ENCODE measurements around the gene RIN2.

Gene RIN2

DNA sequence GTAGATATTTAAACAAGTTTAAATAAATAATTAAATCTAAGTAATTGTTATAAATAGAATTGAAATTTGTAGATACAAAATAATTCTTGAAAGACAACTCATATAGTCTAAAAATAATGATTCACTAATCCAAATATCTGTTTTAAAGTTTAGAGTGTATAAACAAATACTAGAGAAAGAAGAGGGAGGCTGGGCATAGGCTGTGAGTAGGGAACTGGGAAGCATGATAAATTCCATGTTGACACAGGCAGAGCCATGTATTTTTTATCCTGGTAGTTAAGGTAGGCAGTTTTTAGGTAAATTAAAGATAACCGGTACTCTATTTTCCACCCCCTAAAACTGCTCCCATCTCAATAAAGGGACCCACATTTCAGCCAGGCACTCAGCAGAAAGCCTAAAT lies 11.7 kb upstream of the RIN2 start:
- no peaks in the 10 kb centered on the region for H3K9me2 ChIP-seq (replicated peaks; ENCODE audit: insufficient read depth, low read length)
- peaks cover 10% of the 10 kb centered on the region; the same call in 1 of the 2 replicates for H3K9me3 ChIP-seq (ENCODE audit: insufficient read depth, low read length)
- H3K4me2 ChIP-seq (ENCODE audit: low read depth, low read length, poor library complexity, severe bottlenecking), result no peak overlapping the region

DNA sequence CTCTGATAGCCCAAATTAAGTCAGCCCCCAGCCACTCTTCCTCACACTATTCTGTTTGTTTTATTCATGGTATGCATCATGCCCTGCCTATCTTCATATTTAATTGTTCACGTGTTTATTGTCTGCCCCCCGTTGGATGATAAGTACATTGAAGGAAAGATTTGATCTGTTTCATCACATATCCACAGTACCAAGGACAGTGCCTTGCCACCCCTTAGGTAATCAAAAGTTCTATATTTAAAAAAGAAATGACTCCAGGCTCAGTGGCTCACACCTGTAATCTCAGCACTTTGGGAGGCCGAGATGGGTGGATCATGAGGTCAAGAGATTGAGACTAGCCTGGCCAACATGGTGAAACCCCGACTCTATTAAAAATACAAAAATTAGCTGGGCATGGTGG lies 10.2 kb upstream of the RIN2 start:
- no peaks in the 10 kb centered on the region for H3K79me2 ChIP-seq (ENCODE audit: insufficient read depth, low read length)
- H3K9me2 ChIP-seq (replicated peaks; ENCODE audit: insufficient read depth, low read length), result no peaks in the 10 kb centered on the region
- H3K27ac ChIP-seq (ENCODE audit: low read depth, low read length), result no peak overlapping the region
- peaks cover 10% of the 10 kb centered on the region; the same call in 1 of the 2 replicates for H3K9me3 ChIP-seq (ENCODE audit: insufficient read depth, low read length)
- H3K9ac ChIP-seq (ENCODE audit: low read length), result no peak overlapping the region
- TF ChIP-seq EZH2phosphoT487 (conservative IDR thresholded peaks at IDR 0.05; ENCODE audit: low read length), result no peak
- TF ChIP-seq, protein P1, sequence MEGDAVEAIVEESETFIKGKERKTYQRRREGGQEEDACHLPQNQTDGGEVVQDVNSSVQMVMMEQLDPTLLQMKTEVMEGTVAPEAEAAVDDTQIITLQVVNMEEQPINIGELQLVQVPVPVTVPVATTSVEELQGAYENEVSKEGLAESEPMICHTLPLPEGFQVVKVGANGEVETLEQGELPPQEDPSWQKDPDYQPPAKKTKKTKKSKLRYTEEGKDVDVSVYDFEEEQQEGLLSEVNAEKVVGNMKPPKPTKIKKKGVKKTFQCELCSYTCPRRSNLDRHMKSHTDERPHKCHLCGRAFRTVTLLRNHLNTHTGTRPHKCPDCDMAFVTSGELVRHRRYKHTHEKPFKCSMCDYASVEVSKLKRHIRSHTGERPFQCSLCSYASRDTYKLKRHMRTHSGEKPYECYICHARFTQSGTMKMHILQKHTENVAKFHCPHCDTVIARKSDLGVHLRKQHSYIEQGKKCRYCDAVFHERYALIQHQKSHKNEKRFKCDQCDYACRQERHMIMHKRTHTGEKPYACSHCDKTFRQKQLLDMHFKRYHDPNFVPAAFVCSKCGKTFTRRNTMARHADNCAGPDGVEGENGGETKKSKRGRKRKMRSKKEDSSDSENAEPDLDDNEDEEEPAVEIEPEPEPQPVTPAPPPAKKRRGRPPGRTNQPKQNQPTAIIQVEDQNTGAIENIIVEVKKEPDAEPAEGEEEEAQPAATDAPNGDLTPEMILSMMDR (IDR thresholded peaks at IDR 0.05; ENCODE audit: insufficient read depth, low read length, poor library complexity, severe bottlenecking), result no peak
- no peaks in the 10 kb centered on the region; the same call in 1 of the 2 replicates for H3K27me3 ChIP-seq (ENCODE audit: low read length)
- H2AFZ ChIP-seq (ENCODE audit: low read depth, low read length, severe bottlenecking), result no peak overlapping the region
- H3K4me3 ChIP-seq (ENCODE audit: insufficient read depth, low read length, poor library complexity, severe bottlenecking), result no peak overlapping the region
- H4K20me1 ChIP-seq (ENCODE audit: low read depth, low read length), result no peaks in the 10 kb centered on the region
- no peaks in the 10 kb centered on the region for H3F3A ChIP-seq (ENCODE audit: insufficient read depth)
- no peak overlapping the region for H3K4me2 ChIP-seq (ENCODE audit: low read depth, low read length, poor library complexity, severe bottlenecking)
- no peaks in the 10 kb centered on the region for H3K36me3 ChIP-seq (ENCODE audit: low read length)

More for the DNA sequence above, 11.7 kb upstream of the RIN2 start:
- H3K4me3 ChIP-seq (ENCODE audit: insufficient read depth, low read length, poor library complexity, severe bottlenecking), result no peak overlapping the region
- no peaks in the 10 kb centered on the region for H3K79me2 ChIP-seq (ENCODE audit: insufficient read depth, low read length)
- H3K36me3 ChIP-seq (ENCODE audit: low read length), result no peaks in the 10 kb centered on the region
- no peaks in the 10 kb centered on the region; the same call in 1 of the 2 replicates for H3K27me3 ChIP-seq (ENCODE audit: low read length)
- no peak overlapping the region for H3K9ac ChIP-seq (ENCODE audit: low read length)
- H2AFZ ChIP-seq (ENCODE audit: low read depth, low read length, severe bottlenecking), result no peak overlapping the region
- no peak overlapping the region for H3K27ac ChIP-seq (ENCODE audit: low read depth, low read length)
- no peaks in the 10 kb centered on the region for H4K20me1 ChIP-seq (ENCODE audit: low read depth, low read length)
- H3F3A ChIP-seq (ENCODE audit: insufficient read depth), result no peaks in the 10 kb centered on the region
- TF ChIP-seq, protein P1 (IDR thresholded peaks at IDR 0.05; ENCODE audit: insufficient read depth, low read length, poor library complexity, severe bottlenecking), result no peak
- TF ChIP-seq EZH2phosphoT487 (conservative IDR thresholded peaks at IDR 0.05; ENCODE audit: low read length), result no peak

DNA sequence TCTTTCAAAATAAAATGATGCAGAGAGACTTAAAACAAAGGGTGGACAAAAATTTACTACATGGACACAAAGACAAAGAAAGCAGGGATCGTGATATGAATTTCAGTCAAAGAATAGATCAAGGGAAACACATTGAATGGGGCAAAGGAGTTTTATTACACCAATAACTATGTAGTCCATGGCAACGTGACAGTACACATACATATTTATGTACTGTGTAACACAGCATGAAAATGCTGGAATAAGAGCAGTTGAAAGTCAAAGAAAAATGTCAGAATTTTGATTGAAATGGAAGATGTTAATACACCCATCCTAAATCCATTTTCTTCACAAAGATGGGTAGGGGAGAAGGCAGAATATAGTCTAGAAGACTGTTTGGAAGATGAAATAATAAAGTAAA lies 9.4 kb upstream of the RIN2 start:
- Histone ChIP-seq H3K4me2 (ENCODE audit: low read depth, low read length, poor library complexity, severe bottlenecking) (no peak overlapping the region), H3K9ac (ENCODE audit: low read length) (no peak overlapping the region), H3K36me3 (ENCODE audit: low read length) (no peaks in the 10 kb centered on the region), H3K9me3 (ENCODE audit: insufficient read depth, low read length) (peaks cover 6% of the 10 kb centered on the region; the same call in 1 of the 2 replicates), H3K4me3 (ENCODE audit: insufficient read depth, low read length, poor library complexity, severe bottlenecking) (no peak overlapping the region), H3K9me2 (replicated peaks; ENCODE audit: insufficient read depth, low read length) (no peaks in the 10 kb centered on the region), H2AFZ (ENCODE audit: low read depth, low read length, severe bottlenecking) (no peak overlapping the region), H3F3A (ENCODE audit: insufficient read depth) (no peaks in the 10 kb centered on the region), H3K27ac (ENCODE audit: low read depth, low read length) (no peak overlapping the region), H3K27me3 (ENCODE audit: low read length) (no peaks in the 10 kb centered on the region; the same call in 1 of the 2 replicates), H4K20me1 (ENCODE audit: low read depth, low read length) (no peaks in the 10 kb centered on the region), H3K79me2 (ENCODE audit: insufficient read depth, low read length) (no peaks in the 10 kb centered on the region)
- TF ChIP-seq, protein P1 (IDR thresholded peaks at IDR 0.05; ENCODE audit: insufficient read depth, low read length, poor library complexity, severe bottlenecking), result no peak
- TF ChIP-seq EZH2phosphoT487 (conservative IDR thresholded peaks at IDR 0.05; ENCODE audit: low read length), result no peak
